Glomerular visceral epithelial cell (primary cell): ENCODE measurements around the gene CES1.
"Not testable (repeated sequence)": the region's sequence is repeated elsewhere in the genome, so short reads cannot be mapped to it uniquely, and the experiment has no call there.

Source experiments
- DNase-seq: peaks from one replicate; pipeline ENCODE4 v3.0.0-alpha.2; 2016; ENCODE audit errors: extremely low spot score

Gene CES1

GRCh38 chr16:55791512-55791911 lies 41.4 kb downstream of the CES1 start:
- not testable (repeated sequence) for DNase-seq

- DNase-seq: not testable (repeated sequence)
These were observed 42.7 kb downstream of the CES1 start for GRCh38 chr16:55790240-55790639.

GRCh38 chr16:55782793-55783091 lies 50.2 kb downstream of the CES1 start:
- not testable (repeated sequence) for DNase-seq

GRCh38 chr16:55782091-55782792 lies 50.7 kb downstream of the CES1 start:
- not testable (repeated sequence) for DNase-seq

GRCh38 chr16:55781456-55781855 lies 51.4 kb downstream of the CES1 start:
- DNase-seq: not testable (repeated sequence)

- not testable (repeated sequence) for DNase-seq
These were observed 52.8 kb downstream of the CES1 start for GRCh38 chr16:55780095-55780407.

GRCh38 chr16:55779402-55780094 lies 53.3 kb downstream of the CES1 start:
- no peak for DNase-seq

- DNase-seq: no peak
These were observed 54.1 kb downstream of the CES1 start for GRCh38 chr16:55778757-55779156.

GRCh38 chr16:55775857-55776256 lies 57.0 kb downstream of the CES1 start:
- no peak for DNase-seq

- no peak for DNase-seq
These were observed 58.9 kb downstream of the CES1 start for GRCh38 chr16:55773859-55774549.

- no peak for DNase-seq
These were observed 67.7 kb downstream of the CES1 start for GRCh38 chr16:55765161-55765560.

- no peak for DNase-seq
These were observed 72.4 kb downstream of the CES1 start for GRCh38 chr16:55760310-55761001.

- DNase-seq: not testable (repeated sequence)
These were observed 73.0 kb downstream of the CES1 start for GRCh38 chr16:55759965-55760309.

GRCh38 chr16:55757595-55758527 lies 75.0 kb downstream of the CES1 start:
- DNase-seq: not testable (repeated sequence)

- no peak for DNase-seq
These were observed 75.9 kb downstream of the CES1 start for GRCh38 chr16:55756963-55757362.

- no peak for DNase-seq
These were observed 78.8 kb downstream of the CES1 start for GRCh38 chr16:55754056-55754455.

- DNase-seq: not testable (repeated sequence)
These were observed 79.7 kb downstream of the CES1 start for GRCh38 chr16:55753145-55753631.
